ENCODE measurements around the gene MARVELD1. TPM values are rescaled to one million over a fixed set of nuclear protein-coding genes. Genes with fewer than 3 reads are reported as not detected.

Gene MARVELD1
- total and polyA plus RNA-seq, 2 experiments from 2014 or later, result 7.3 to 23.7 TPM

DNA sequence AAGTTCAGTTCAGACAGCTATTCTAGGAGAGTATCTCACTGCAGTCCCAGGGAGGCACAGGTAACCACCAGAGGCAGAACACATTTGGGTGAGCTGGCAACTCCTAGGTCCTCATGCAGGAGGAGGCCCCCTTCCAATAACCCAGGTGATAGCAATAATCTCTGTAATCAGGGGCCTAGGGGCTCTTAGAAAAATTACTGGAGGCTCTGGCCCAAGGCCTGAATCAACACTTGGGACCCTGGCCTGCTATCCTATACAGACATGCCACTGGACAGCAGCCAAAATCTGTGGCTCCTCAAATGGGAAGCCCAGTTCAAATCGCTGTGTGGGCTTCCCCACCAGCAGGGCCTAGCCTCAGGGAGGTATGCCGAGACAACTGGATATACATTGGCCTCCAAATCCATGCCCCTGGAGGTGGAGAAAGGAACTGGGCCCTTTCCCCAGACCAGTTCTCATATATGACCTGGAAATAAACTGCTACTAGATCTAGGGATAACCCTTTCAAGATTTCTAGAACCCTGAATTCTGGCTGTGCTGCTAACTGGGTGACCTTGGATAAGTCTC lies 28.1 kb upstream of the MARVELD1 start (continued):
- TF ChIP-seq, protein P1, sequence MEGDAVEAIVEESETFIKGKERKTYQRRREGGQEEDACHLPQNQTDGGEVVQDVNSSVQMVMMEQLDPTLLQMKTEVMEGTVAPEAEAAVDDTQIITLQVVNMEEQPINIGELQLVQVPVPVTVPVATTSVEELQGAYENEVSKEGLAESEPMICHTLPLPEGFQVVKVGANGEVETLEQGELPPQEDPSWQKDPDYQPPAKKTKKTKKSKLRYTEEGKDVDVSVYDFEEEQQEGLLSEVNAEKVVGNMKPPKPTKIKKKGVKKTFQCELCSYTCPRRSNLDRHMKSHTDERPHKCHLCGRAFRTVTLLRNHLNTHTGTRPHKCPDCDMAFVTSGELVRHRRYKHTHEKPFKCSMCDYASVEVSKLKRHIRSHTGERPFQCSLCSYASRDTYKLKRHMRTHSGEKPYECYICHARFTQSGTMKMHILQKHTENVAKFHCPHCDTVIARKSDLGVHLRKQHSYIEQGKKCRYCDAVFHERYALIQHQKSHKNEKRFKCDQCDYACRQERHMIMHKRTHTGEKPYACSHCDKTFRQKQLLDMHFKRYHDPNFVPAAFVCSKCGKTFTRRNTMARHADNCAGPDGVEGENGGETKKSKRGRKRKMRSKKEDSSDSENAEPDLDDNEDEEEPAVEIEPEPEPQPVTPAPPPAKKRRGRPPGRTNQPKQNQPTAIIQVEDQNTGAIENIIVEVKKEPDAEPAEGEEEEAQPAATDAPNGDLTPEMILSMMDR (conservative IDR thresholded peaks at IDR 0.05; ENCODE audit: low read depth in 2 of 2), result peak; percentile 11 to 47; a peak in 2 of 4 replicates

DNA sequence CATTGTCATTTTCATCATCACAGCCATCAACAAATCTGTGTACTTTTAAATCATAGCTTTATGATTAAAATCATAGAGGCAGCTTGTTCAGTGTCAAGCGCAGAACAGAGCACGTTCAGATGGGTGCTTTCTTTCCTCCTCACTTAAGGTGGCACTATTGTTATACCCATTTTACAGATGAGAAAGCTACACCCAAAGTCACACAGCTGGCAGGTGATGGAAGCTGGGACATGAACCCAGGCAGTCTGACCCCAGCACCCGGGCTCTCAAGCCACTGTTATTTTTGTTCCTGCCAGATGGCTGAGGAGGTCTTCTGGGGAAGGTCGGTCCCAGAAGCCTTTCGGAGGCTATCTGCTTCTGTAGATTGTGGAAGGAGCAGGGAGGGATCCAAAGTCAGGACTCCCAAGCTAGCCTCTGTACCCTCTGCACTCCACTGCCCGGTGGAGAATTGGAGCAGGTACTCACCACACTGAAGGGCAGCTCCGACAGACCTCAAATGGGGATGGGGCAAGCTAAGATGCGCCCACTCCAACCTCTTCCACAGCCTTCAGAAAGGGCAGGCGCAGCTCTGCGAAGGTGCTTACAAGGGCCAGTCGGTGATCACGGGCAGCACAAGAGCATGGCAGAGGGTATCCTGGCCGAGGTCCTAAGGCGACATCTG lies 27.1 kb upstream of the MARVELD1 start:
- H3K4me1 ChIP-seq (ENCODE audit: insufficient read depth), result peaks cover 25% of the 10 kb centered on the region
- H2AFZ ChIP-seq, result peak overlapping the region; percentile 80; the same call in 1 of the 2 replicates
- H3K9me2 ChIP-seq (ENCODE audit: insufficient read depth), result no peaks in the 10 kb centered on the region
- ATAC-seq (peak; percentile 12), DNase-seq (ENCODE audit: low spot score) (no peak)
- peaks cover 20% of the 10 kb centered on the region for H3K4me1 Mint-ChIP-seq
- peaks cover 11% of the 10 kb centered on the region for H3F3A ChIP-seq (replicated peaks; ENCODE audit: low read depth)
- peaks cover 8% of the 10 kb centered on the region for H3K27me3 Mint-ChIP-seq (ENCODE audit: insufficient read depth, low read depth, poor library complexity)
- H4K20me1 ChIP-seq (replicated peaks; ENCODE audit: insufficient read depth), result peaks cover 13% of the 10 kb centered on the region
- TF ChIP-seq STAT1 (IDR thresholded peaks at IDR 0.05; ENCODE audit: unreplicated experiment) (no peak), POLR2AphosphoS5 (IDR thresholded peaks at IDR 0.05; ENCODE audit: low read depth) (no peak), CREB1 (CRISPR knock-in tag; IDR thresholded peaks at IDR 0.05; ENCODE audit: low read depth) (no peak), JUNB (IDR thresholded peaks at IDR 0.05; ENCODE audit: unreplicated experiment) (no peak)
- TF ChIP-seq, protein P1 (conservative IDR thresholded peaks at IDR 0.05; ENCODE audit: low read depth in 2 of 2), result peak in 1 of 2 experiments; percentile 18; a peak in 1 of 4 replicates
- TF ChIP-seq, protein P2, sequence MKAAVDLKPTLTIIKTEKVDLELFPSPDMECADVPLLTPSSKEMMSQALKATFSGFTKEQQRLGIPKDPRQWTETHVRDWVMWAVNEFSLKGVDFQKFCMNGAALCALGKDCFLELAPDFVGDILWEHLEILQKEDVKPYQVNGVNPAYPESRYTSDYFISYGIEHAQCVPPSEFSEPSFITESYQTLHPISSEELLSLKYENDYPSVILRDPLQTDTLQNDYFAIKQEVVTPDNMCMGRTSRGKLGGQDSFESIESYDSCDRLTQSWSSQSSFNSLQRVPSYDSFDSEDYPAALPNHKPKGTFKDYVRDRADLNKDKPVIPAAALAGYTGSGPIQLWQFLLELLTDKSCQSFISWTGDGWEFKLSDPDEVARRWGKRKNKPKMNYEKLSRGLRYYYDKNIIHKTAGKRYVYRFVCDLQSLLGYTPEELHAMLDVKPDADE (IDR thresholded peaks at IDR 0.05), result no peak
- H3K36me3 ChIP-seq (ENCODE audit: insufficient read depth), result no peaks in the 10 kb centered on the region
- no peak overlapping the region; the same call in 1 of the 2 replicates for H3K27ac Mint-ChIP-seq
- peak overlapping the region; percentile 96 for H3K4me2 ChIP-seq
- H3K36me3 Mint-ChIP-seq (ENCODE audit: low read depth), result no peaks in the 10 kb centered on the region
- H3K9me3 Mint-ChIP-seq, result no peaks in the 10 kb centered on the region
- H3K4me3 Mint-ChIP-seq, result peak overlapping the region; percentile 93
- H3K27me3 ChIP-seq (ENCODE audit: insufficient read depth), result no peaks in the 10 kb centered on the region
- peak overlapping the region; percentile 82 for H3K4me3 ChIP-seq
- peaks cover 19% of the 10 kb centered on the region for H3K79me2 ChIP-seq (replicated peaks; ENCODE audit: insufficient read depth)
- H3K27ac ChIP-seq (ENCODE audit: low read depth), result 0 out of 2 replicates have a peak overlapping the region, but pooled peaks have one; percentile 72
